Ishikawa (cell line): Measurements from ENCODE around the gene SLC35D2.

ENCODE experiments used
- CEBPB ChIP-seq: IDR thresholded peaks from 2 replicates; pipeline ENCODE4 v1.6.1; 2012
- CREB1 ChIP-seq: IDR thresholded peaks from 2 replicates; pipeline ENCODE4 v1.6.1; 2012; ENCODE audit warnings: low read depth
- EGR1 ChIP-seq: IDR thresholded peaks from 2 replicates; pipeline ENCODE4 v1.6.1; 2012
- EP300 ChIP-seq: IDR thresholded peaks from 2 replicates; pipeline ENCODE4 v1.6.1; 2012; ENCODE audit warnings: borderline replicate concordance
- FOXM1 ChIP-seq: IDR thresholded peaks from 2 replicates; pipeline ENCODE4 v1.6.1; 2012; ENCODE audit warnings: low read depth, borderline replicate concordance
- MAX ChIP-seq: IDR thresholded peaks from 2 replicates; pipeline ENCODE4 v1.6.1; 2012
- NFIC ChIP-seq: IDR thresholded peaks from 2 replicates; pipeline ENCODE4 v1.6.1; 2012
- RAD21 ChIP-seq: IDR thresholded peaks from 2 replicates; pipeline ENCODE4 v1.6.1; 2012; ENCODE audit warnings: low read depth
- REST ChIP-seq: IDR thresholded peaks from 2 replicates; pipeline ENCODE4 v1.6.1; 2012; ENCODE audit warnings: low read depth, mild to moderate bottlenecking
- TAF1 ChIP-seq: IDR thresholded peaks from 2 replicates; pipeline ENCODE4 v1.6.1; 2012; ENCODE audit warnings: low read depth, mild to moderate bottlenecking
- TCF12 ChIP-seq: IDR thresholded peaks from 2 replicates; pipeline ENCODE4 v1.6.1; 2012; ENCODE audit warnings: low read depth
- TEAD4 ChIP-seq: IDR thresholded peaks from 2 replicates; pipeline ENCODE4 v1.6.1; 2012
- USF1 ChIP-seq: IDR thresholded peaks from 2 replicates; pipeline ENCODE4 v1.6.1; 2012
- YY1 ChIP-seq: IDR thresholded peaks from 2 replicates; pipeline ENCODE4 v1.6.1; 2012; ENCODE audit warnings: low read depth
- ZBTB7A ChIP-seq: IDR thresholded peaks from 2 replicates; pipeline ENCODE4 v1.6.1; 2012; ENCODE audit warnings: low read depth

Gene SLC35D2

GRCh38 chr9:96381696-96382095 lies 1.8 kb downstream of the SLC35D2 start:
- no peak for TF ChIP-seq USF1
- no peak for TF ChIP-seq NFIC
- TF ChIP-seq TAF1 = no peak

GRCh38 chr9:96381125-96381524 lies 2.4 kb downstream of the SLC35D2 start:
- TF ChIP-seq USF1 = no peak
- TF ChIP-seq CEBPB = no peak
- TF ChIP-seq FOXM1 = no peak
- TF ChIP-seq TEAD4 = no peak

- TF ChIP-seq EP300 = no peak
- TF ChIP-seq CREB1 = no peak
- no peak for TF ChIP-seq MAX
- no peak for TF ChIP-seq ZBTB7A
- TF ChIP-seq TCF12 = no peak
- TF ChIP-seq RAD21 = no peak
Measured at GRCh38 chr9:96379461-96379860, 4.0 kb downstream of the SLC35D2 start.

GRCh38 chr9:96378187-96378586 lies 5.3 kb downstream of the SLC35D2 start:
- TF ChIP-seq REST = no peak
- no peak for TF ChIP-seq CREB1
- no peak for TF ChIP-seq TCF12
- TF ChIP-seq CEBPB = no peak
- no peak for TF ChIP-seq TEAD4
- TF ChIP-seq FOXM1 = no peak
- TF ChIP-seq EP300 = no peak
- TF ChIP-seq NFIC = no peak
- no peak for TF ChIP-seq EGR1
- TF ChIP-seq USF1 = no peak
- TF ChIP-seq YY1 = no peak
- no peak for TF ChIP-seq MAX
- TF ChIP-seq RAD21 = no peak
- no peak for TF ChIP-seq TAF1
- no peak for TF ChIP-seq ZBTB7A

GRCh38 chr9:96376891-96377874 lies 6.3 kb downstream of the SLC35D2 start:
- TF ChIP-seq NFIC (no peak), TCF12 (no peak), EP300 (no peak), CREB1 (no peak), CEBPB (no peak), MAX (no peak), USF1 (no peak), TEAD4 (no peak), YY1 (no peak), EGR1 (no peak), TAF1 (no peak), RAD21 (no peak), FOXM1 (no peak), REST (no peak), ZBTB7A (no peak)
